ENCODE results near the gene VPREB1. TPM values are rescaled to one million over a fixed set of nuclear protein-coding genes. Genes with fewer than 3 reads are reported as not detected.

The VPREB1 gene
- total RNA-seq, 1 experiment from 2014 or later, result not detected

- peaks cover 94% of the 10 kb centered on the region for H3K27me3 Mint-ChIP-seq (ENCODE audit: low read depth)
- H3K27ac Mint-ChIP-seq, result no peak overlapping the region
- H3K4me1 Mint-ChIP-seq, result no peaks in the 10 kb centered on the region
- no peak overlapping the region for H3K4me3 Mint-ChIP-seq
- CTCF ChIA-PET, result interaction anchor here (1.0 to 1.8 kb wide), 5 partner anchors 8 to 127 kb away, joined by 3 to 8 read pairs (median 6); no protein-coding TSS in a partner anchor
- POLR2A ChIA-PET, result no interaction called here
- no peak for ATAC-seq
- TF ChIP-seq FOXJ3 (CRISPR knock-in tag; IDR thresholded peaks at IDR 0.05; ENCODE audit: borderline replicate concordance), result no peak
- TF ChIP-seq ATF3 (CRISPR knock-in tag; conservative IDR thresholded peaks at IDR 0.05), result no peak
- no peak for TF ChIP-seq SP1 (CRISPR knock-in tag; conservative IDR thresholded peaks at IDR 0.05)
- no peak for TF ChIP-seq USF2 (CRISPR knock-in tag; IDR thresholded peaks at IDR 0.05)
- no peak for TF ChIP-seq ZNF423 (CRISPR knock-in tag; IDR thresholded peaks at IDR 0.05)
- no peak for TF ChIP-seq E2F5 (CRISPR knock-in tag; IDR thresholded peaks at IDR 0.05)
- TF ChIP-seq FOXK1 (CRISPR knock-in tag; IDR thresholded peaks at IDR 0.05), result no peak
- TF ChIP-seq TP53 (CRISPR knock-in tag; IDR thresholded peaks at IDR 0.05), result no peak
- no peak for TF ChIP-seq ZNF232 (CRISPR knock-in tag; IDR thresholded peaks at IDR 0.05)
- no peak for TF ChIP-seq NFYB (CRISPR knock-in tag; conservative IDR thresholded peaks at IDR 0.05; ENCODE audit: low read depth)
- TF ChIP-seq ZNF121 (CRISPR knock-in tag; IDR thresholded peaks at IDR 0.05), result no peak
- no peak for TF ChIP-seq ATF1 (CRISPR knock-in tag; IDR thresholded peaks at IDR 0.05)
- TF ChIP-seq STAT6 (CRISPR knock-in tag; conservative IDR thresholded peaks at IDR 0.05; ENCODE audit: low read depth), result no peak
- no peak for TF ChIP-seq GTF2I (CRISPR knock-in tag; conservative IDR thresholded peaks at IDR 0.05)
- TF ChIP-seq ZNF416 (CRISPR knock-in tag; IDR thresholded peaks at IDR 0.05), result no peak
- TF ChIP-seq GABPB1 (CRISPR knock-in tag; IDR thresholded peaks at IDR 0.05), result no peak
- TF ChIP-seq NR3C1 (CRISPR knock-in tag; conservative IDR thresholded peaks at IDR 0.05; ENCODE audit: low read depth), result no peak
- no peak for TF ChIP-seq TEAD1 (CRISPR knock-in tag; IDR thresholded peaks at IDR 0.05)
- no peak for TF ChIP-seq AR (CRISPR knock-in tag; IDR thresholded peaks at IDR 0.05)
- H3K36me3 Mint-ChIP-seq, result no peaks in the 10 kb centered on the region
- H3K9me3 Mint-ChIP-seq, result no peaks in the 10 kb centered on the region
- DNase-seq (ENCODE audit: low spot score), result no peak
Observed at GRCh38 chr22:22215659-22216449, 28.7 kb upstream of the VPREB1 start.

All from WTC11 (cell line).